ENCODE data around the gene PLOD2.

Gene PLOD2

DNA sequence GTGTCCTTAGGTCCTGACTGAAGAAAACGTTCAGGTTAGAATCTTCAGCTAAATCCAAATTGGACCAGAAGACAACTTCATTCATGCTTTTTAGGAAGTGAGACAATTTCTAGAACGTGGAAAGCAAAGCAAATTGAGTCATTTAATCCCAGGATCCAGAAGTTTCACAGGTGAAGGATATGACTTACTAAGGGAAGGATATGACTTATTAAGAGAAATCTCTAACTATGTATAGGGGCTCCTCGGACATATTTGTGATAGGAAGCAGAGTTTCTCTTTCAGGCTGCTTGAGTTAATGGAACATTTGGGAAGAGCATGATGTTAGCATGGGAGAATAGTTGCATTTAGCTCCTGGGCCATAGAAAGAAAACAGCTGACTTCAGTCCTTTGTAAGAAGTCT is 16.1 kb upstream of the PLOD2 start:
- no peak for TF ChIP-seq EP300 (IDR thresholded peaks at IDR 0.05; ENCODE audit: borderline replicate concordance)
- TF ChIP-seq, protein P1, sequence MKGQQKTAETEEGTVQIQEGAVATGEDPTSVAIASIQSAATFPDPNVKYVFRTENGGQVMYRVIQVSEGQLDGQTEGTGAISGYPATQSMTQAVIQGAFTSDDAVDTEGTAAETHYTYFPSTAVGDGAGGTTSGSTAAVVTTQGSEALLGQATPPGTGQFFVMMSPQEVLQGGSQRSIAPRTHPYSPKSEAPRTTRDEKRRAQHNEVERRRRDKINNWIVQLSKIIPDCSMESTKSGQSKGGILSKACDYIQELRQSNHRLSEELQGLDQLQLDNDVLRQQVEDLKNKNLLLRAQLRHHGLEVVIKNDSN (IDR thresholded peaks at IDR 0.05), result no peak
- TF ChIP-seq MAX (IDR thresholded peaks at IDR 0.05), result no peak
- no peak for TF ChIP-seq TEAD4 (IDR thresholded peaks at IDR 0.05)
- no peak for TF ChIP-seq FOXM1 (IDR thresholded peaks at IDR 0.05; ENCODE audit: borderline replicate concordance, low read depth)
- no peak for TF ChIP-seq CREB1 (IDR thresholded peaks at IDR 0.05; ENCODE audit: low read depth)
- TF ChIP-seq RAD21 (IDR thresholded peaks at IDR 0.05; ENCODE audit: low read depth), result no peak
- TF ChIP-seq, protein P2, sequence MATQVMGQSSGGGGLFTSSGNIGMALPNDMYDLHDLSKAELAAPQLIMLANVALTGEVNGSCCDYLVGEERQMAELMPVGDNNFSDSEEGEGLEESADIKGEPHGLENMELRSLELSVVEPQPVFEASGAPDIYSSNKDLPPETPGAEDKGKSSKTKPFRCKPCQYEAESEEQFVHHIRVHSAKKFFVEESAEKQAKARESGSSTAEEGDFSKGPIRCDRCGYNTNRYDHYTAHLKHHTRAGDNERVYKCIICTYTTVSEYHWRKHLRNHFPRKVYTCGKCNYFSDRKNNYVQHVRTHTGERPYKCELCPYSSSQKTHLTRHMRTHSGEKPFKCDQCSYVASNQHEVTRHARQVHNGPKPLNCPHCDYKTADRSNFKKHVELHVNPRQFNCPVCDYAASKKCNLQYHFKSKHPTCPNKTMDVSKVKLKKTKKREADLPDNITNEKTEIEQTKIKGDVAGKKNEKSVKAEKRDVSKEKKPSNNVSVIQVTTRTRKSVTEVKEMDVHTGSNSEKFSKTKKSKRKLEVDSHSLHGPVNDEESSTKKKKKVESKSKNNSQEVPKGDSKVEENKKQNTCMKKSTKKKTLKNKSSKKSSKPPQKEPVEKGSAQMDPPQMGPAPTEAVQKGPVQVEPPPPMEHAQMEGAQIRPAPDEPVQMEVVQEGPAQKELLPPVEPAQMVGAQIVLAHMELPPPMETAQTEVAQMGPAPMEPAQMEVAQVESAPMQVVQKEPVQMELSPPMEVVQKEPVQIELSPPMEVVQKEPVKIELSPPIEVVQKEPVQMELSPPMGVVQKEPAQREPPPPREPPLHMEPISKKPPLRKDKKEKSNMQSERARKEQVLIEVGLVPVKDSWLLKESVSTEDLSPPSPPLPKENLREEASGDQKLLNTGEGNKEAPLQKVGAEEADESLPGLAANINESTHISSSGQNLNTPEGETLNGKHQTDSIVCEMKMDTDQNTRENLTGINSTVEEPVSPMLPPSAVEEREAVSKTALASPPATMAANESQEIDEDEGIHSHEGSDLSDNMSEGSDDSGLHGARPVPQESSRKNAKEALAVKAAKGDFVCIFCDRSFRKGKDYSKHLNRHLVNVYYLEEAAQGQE (IDR thresholded peaks at IDR 0.05; ENCODE audit: low read depth), result no peak
- TF ChIP-seq YY1 (IDR thresholded peaks at IDR 0.05; ENCODE audit: low read depth), result no peak
- TF ChIP-seq EGR1 (IDR thresholded peaks at IDR 0.05), result no peak
- no peak for TF ChIP-seq TAF1 (IDR thresholded peaks at IDR 0.05; ENCODE audit: low read depth)
- no peak for TF ChIP-seq NFIC (IDR thresholded peaks at IDR 0.05)
- TF ChIP-seq TCF12 (IDR thresholded peaks at IDR 0.05; ENCODE audit: low read depth), result no peak
- no peak for TF ChIP-seq CEBPB (IDR thresholded peaks at IDR 0.05)
- no peak for TF ChIP-seq ZBTB7A (IDR thresholded peaks at IDR 0.05; ENCODE audit: low read depth)

DNA sequence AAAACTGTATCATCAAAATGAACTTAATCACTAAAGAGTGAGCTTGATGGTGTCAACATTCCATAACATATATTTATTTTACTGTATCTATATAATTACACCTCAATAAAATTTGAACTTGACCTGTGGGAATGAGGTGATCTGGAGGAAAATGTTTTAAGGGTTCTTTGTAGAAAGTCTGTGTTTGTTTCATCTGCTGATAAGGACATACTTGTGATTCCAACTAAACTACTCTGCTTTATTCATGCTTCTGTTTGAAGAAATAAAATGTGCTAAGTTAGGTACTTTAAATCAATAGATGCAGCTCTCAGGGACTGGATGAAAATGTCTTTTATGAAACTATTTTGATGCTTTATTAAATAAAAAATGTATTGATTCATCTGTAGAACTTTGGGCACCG is 11.6 kb upstream of the PLOD2 start:
- no peak for TF ChIP-seq FOXM1 (IDR thresholded peaks at IDR 0.05; ENCODE audit: borderline replicate concordance, low read depth)
- TF ChIP-seq EP300 (IDR thresholded peaks at IDR 0.05; ENCODE audit: borderline replicate concordance), result no peak
- TF ChIP-seq, protein P1 (IDR thresholded peaks at IDR 0.05), result no peak
- no peak for TF ChIP-seq CREB1 (IDR thresholded peaks at IDR 0.05; ENCODE audit: low read depth)
- TF ChIP-seq ZBTB7A (IDR thresholded peaks at IDR 0.05; ENCODE audit: low read depth), result no peak
- TF ChIP-seq YY1 (IDR thresholded peaks at IDR 0.05; ENCODE audit: low read depth), result no peak
- TF ChIP-seq TCF12 (IDR thresholded peaks at IDR 0.05; ENCODE audit: low read depth), result no peak
- no peak for TF ChIP-seq CEBPB (IDR thresholded peaks at IDR 0.05)
- no peak for TF ChIP-seq MAX (IDR thresholded peaks at IDR 0.05)

- no peak for TF ChIP-seq ZBTB7A (IDR thresholded peaks at IDR 0.05; ENCODE audit: low read depth)
- no peak for TF ChIP-seq TCF12 (IDR thresholded peaks at IDR 0.05; ENCODE audit: low read depth)
- no peak for TF ChIP-seq RAD21 (IDR thresholded peaks at IDR 0.05; ENCODE audit: low read depth)
- TF ChIP-seq MAX (IDR thresholded peaks at IDR 0.05), result no peak
- no peak for TF ChIP-seq TEAD4 (IDR thresholded peaks at IDR 0.05)
- TF ChIP-seq CEBPB (IDR thresholded peaks at IDR 0.05), result no peak
- TF ChIP-seq TAF1 (IDR thresholded peaks at IDR 0.05; ENCODE audit: low read depth), result no peak
- no peak for TF ChIP-seq CREB1 (IDR thresholded peaks at IDR 0.05; ENCODE audit: low read depth)
- TF ChIP-seq, protein P1 (IDR thresholded peaks at IDR 0.05), result no peak
- TF ChIP-seq, protein P2 (IDR thresholded peaks at IDR 0.05; ENCODE audit: low read depth), result no peak
- TF ChIP-seq YY1 (IDR thresholded peaks at IDR 0.05; ENCODE audit: low read depth), result no peak
- TF ChIP-seq FOXM1 (IDR thresholded peaks at IDR 0.05; ENCODE audit: borderline replicate concordance, low read depth), result no peak
- no peak for TF ChIP-seq EP300 (IDR thresholded peaks at IDR 0.05; ENCODE audit: borderline replicate concordance)
- TF ChIP-seq EGR1 (IDR thresholded peaks at IDR 0.05), result no peak
Observed at GRCh38 chr3:146170591-146170990, 9.6 kb upstream of the PLOD2 start.

- TF ChIP-seq CEBPB (IDR thresholded peaks at IDR 0.05) (no peak), TAF1 (IDR thresholded peaks at IDR 0.05; ENCODE audit: low read depth) (no peak), RAD21 (IDR thresholded peaks at IDR 0.05; ENCODE audit: low read depth) (no peak), EGR1 (IDR thresholded peaks at IDR 0.05) (no peak), FOXM1 (IDR thresholded peaks at IDR 0.05; ENCODE audit: borderline replicate concordance, low read depth) (no peak), TCF12 (IDR thresholded peaks at IDR 0.05; ENCODE audit: low read depth) (no peak), EP300 (IDR thresholded peaks at IDR 0.05; ENCODE audit: borderline replicate concordance) (no peak), ZBTB7A (IDR thresholded peaks at IDR 0.05; ENCODE audit: low read depth) (no peak), CREB1 (IDR thresholded peaks at IDR 0.05; ENCODE audit: low read depth) (no peak), NFIC (IDR thresholded peaks at IDR 0.05) (no peak), TEAD4 (IDR thresholded peaks at IDR 0.05) (no peak)
- TF ChIP-seq, protein P1 (IDR thresholded peaks at IDR 0.05), result no peak
- TF ChIP-seq, protein P2 (IDR thresholded peaks at IDR 0.05; ENCODE audit: low read depth), result no peak
Observed at GRCh38 chr3:146169891-146170290, 8.9 kb upstream of the PLOD2 start.
